Gastrocnemius medialis (tissue), 4 donors: Measurements from ENCODE around the gene SARS1. TPM values are rescaled to one million over a fixed set of nuclear protein-coding genes. Genes with fewer than 3 reads are reported as not detected.

ENCODE experiments used
- ATAC-seq, 2 donors: fragments of 150-250 bp; one replicate each; pipeline ENCODE4 v1.9.1; 2016
- DNase-seq, 2 donors: peaks; one replicate each; pipeline ENCODE4 v3.0.0-alpha.2; 2019
- H3K27ac ChIP-seq, 4 donors: fragments of 200-600 bp; sonication (generic); 1 replicate in 1 of 4; 2 replicates in 3 of 4; pipeline ENCODE4 v1.5.1; 2016 to 2018; ENCODE audit warnings: mild to moderate bottlenecking in 2 of 4, moderate library complexity in 1 of 4
- H3K27me3 ChIP-seq, 3 donors: fragments of 200-600 bp; sonication (generic) in 2 of 3; 1 replicate in 1 of 3; 2 replicates in 2 of 3; pipeline versions ENCODE4 v1.5.1 to v1.6.0; 2016 to 2019; ENCODE audit warnings: mild to moderate bottlenecking in 1 of 3, moderate library complexity in 1 of 3
- H3K36me3 ChIP-seq, 2 donors: fragments of 200-600 bp; sonication (generic) in 1 of 2; one replicate each; pipeline ENCODE4 v1.5.1; 2017 to 2018
- H3K4me1 ChIP-seq, 2 donors: fragments of 200-600 bp; sonication (generic) in 1 of 2; one replicate each; pipeline ENCODE4 v1.5.1; 2016 to 2017; ENCODE audit warnings: mild to moderate bottlenecking in 2 of 2
- H3K4me3 ChIP-seq, 4 donors: fragments of 200-600 bp; sonication (generic) in 3 of 4; 1 replicate in 1 of 4; 2 replicates in 3 of 4; pipeline ENCODE4 v1.5.1; 2016 to 2019; ENCODE audit warnings: mild to moderate bottlenecking in 2 of 4
- H3K9me3 ChIP-seq, 3 donors: fragments of 200-600 bp; sonication (generic) in 2 of 3; 1 replicate in 1 of 3; 2 replicates in 2 of 3; pipeline ENCODE4 v1.5.1; 2016 to 2019
- POLR2A ChIP-seq, 2 donors: fragments of 450-650 bp; IDR thresholded peaks; one replicate each; pipeline ENCODE4 v1.6.1; 2017; ENCODE audit warnings: antibody characterized with exemption in 2 of 2, mild to moderate bottlenecking in 2 of 2, moderate library complexity in 2 of 2
- in situ Hi-C, 4 donors: fragments of 200-750 bp; cut with MboI; loops; one replicate each; pipeline versions ENCODE4 v1.15.0 to v1.8.0; 2017; ENCODE audit warnings: low sequenced_read_pairs in 4 of 4
- intact Hi-C: fragments of 100-400 bp; cut with DNase I; formaldehyde crosslinking; loops from one replicate; pipeline ENCODE4 v1.15.1; 2023; ENCODE audit warnings: low total_unique reads
- total RNA-seq, 4 donors: library from RNA; depleted of rRNA; stranded (reverse); fragments of >200 nt; gene quantifications; one replicate each; pipeline versions ENCODE4 v1.1.0 to v1.2.3, GENCODE V29; 2016
- TF ChIP-seq, protein P1 (sequence below), 5 experiments: fragments of 450-650 bp in 3 of 5; fragments of 200-600 bp in 2 of 5; sonication (generic) in 2 of 5; IDR thresholded peaks in 4 of 5; conservative IDR thresholded peaks in 1 of 5; 1 replicate in 4 of 5; 2 replicates in 1 of 5; pipeline ENCODE4 v1.5.1; 2016 to 2019; ENCODE audit warnings: antibody characterized with exemption in 5 of 5, mild to moderate bottlenecking in 3 of 5, moderate library complexity in 3 of 5

SARS1 gene
- total RNA-seq, 4 donors from 2014 or later, result 97.6 to 116 (median 98.7) TPM

DNA sequence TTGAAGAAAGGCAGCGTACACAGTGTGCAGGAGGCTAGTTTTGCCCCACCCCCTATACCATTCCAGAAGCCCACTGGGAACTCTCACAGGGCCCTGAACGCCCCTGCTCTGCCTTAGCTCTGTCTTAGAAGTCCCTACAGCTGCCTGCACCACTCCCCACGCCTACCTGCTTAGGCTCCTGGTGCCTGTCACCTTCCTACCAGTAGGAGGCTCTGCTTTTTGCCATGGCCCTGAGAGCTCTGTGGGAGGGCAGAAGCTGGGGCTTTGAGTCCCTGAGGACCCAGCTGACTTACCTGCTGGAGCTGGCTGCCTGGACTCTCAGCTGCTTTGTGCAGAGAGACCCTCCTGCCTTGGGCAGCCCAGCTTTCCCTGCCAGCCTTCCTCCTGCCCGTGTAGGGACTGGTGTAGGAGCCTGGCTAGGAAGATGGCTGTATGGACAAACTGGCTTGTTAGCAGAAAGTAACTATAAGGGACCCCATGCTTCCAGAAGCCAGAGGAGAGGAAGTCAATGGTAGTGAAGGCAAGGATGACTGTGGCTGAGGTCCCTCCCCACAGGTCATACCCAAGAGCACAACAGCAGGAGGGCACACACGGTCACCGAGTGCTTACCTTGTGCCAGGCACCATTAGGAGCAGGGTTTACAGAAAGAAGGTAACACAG, 25.8 kb downstream of the SARS1 start:
- in situ Hi-C loops (no loop called here), intact Hi-C loops (loop anchor here (1.0 kb wide), 1 partner anchor 10 kb away; the partner anchor contains the start of gene CELSR2)
- no peaks in the 10 kb centered on the region for H3K9me3 ChIP-seq
- TF ChIP-seq POLR2A (IDR thresholded peaks at IDR 0.05), result no peak
- TF ChIP-seq, protein P1, sequence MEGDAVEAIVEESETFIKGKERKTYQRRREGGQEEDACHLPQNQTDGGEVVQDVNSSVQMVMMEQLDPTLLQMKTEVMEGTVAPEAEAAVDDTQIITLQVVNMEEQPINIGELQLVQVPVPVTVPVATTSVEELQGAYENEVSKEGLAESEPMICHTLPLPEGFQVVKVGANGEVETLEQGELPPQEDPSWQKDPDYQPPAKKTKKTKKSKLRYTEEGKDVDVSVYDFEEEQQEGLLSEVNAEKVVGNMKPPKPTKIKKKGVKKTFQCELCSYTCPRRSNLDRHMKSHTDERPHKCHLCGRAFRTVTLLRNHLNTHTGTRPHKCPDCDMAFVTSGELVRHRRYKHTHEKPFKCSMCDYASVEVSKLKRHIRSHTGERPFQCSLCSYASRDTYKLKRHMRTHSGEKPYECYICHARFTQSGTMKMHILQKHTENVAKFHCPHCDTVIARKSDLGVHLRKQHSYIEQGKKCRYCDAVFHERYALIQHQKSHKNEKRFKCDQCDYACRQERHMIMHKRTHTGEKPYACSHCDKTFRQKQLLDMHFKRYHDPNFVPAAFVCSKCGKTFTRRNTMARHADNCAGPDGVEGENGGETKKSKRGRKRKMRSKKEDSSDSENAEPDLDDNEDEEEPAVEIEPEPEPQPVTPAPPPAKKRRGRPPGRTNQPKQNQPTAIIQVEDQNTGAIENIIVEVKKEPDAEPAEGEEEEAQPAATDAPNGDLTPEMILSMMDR (IDR thresholded peaks at IDR 0.05 in 4 of 5, conservative IDR thresholded peaks at IDR 0.05 in 1 of 5), result peak in 2 of 5 experiments; percentile 18 to 33
- no peak for DNase-seq
- peaks cover 0 to 47% of the 10 kb centered on the region in 2 donors for H3K36me3 ChIP-seq
- H3K4me1 ChIP-seq, result peaks cover 28 to 30% of the 10 kb centered on the region in 2 donors
- no peak overlapping the region for H3K4me3 ChIP-seq
- ATAC-seq, result no peak
- H3K27me3 ChIP-seq, result no peaks in the 10 kb centered on the region
- peak overlapping the region in 1 of 4 donors; percentile 10 for H3K27ac ChIP-seq

DNA sequence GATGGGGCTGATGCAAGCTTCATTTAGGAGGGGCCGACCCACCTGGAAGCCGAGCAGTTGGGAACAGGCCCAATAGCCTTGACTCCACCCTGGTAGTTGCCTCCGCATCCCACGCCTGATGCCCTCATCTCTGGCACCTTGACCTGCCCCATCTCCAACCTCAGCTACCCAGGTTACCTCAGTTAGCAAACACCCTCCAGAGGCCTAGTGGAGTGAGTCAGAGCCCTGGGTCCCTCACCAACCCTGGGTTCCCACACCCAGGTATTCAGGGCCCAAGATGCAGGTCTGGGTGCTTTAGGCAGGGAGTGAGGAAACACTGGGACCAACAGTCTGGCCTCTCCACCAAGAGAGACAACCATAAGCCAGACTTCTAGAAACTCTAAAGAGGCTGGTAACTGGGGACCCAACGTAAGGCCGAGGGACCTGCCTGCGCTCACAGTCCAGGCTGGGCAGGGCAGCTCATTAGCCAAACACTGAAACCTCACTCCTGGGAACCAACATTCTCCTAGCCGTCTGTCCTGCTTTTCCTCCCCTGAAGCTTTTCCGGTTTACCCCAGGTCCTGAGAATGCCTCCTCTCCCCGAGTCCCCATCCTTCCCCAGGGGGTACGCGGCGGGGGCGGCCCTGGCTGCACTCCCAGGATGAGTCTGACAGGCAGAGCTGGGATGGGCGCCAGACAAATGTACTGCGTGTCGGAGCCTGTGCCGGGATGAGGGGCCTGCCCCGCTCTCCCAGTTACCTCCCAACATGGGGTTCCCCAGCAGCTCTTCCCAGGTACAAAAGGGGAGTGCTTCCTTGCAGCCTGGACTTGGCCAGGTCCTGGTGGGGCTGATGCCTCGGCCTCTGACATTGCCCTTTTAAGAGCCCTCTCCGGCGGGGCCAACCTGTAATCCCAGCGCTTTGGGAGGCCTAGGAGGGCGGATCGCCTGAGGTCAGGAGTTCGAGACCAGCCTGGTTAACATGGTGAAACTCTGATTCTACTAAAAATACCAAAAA, 26.7 kb downstream of the SARS1 start:
- Histone ChIP-seq H3K9me3 (no peaks in the 10 kb centered on the region), H3K4me3 (peak overlapping the region in 1 of 4 donors; percentile 25), H3K4me1 (peaks cover 28 to 30% of the 10 kb centered on the region in 2 donors), H3K36me3 (peaks cover 0 to 38% of the 10 kb centered on the region in 2 donors), H3K27me3 (no peaks in the 10 kb centered on the region), H3K27ac (peak overlapping the region in 3 of 4 donors; percentile 7 to 22 (median 10))
- in situ Hi-C loops (no loop called here), intact Hi-C loops (loop anchor here (1.0 kb wide), 1 partner anchor 9 kb away; the partner anchor contains the start of gene CELSR2)
- peak in 1 of 2 donors; percentile 44 for DNase-seq
- TF ChIP-seq POLR2A (IDR thresholded peaks at IDR 0.05), result no peak
- TF ChIP-seq, protein P1 (IDR thresholded peaks at IDR 0.05 in 4 of 5, conservative IDR thresholded peaks at IDR 0.05 in 1 of 5), result no peak
- ATAC-seq, result no peak

DNA sequence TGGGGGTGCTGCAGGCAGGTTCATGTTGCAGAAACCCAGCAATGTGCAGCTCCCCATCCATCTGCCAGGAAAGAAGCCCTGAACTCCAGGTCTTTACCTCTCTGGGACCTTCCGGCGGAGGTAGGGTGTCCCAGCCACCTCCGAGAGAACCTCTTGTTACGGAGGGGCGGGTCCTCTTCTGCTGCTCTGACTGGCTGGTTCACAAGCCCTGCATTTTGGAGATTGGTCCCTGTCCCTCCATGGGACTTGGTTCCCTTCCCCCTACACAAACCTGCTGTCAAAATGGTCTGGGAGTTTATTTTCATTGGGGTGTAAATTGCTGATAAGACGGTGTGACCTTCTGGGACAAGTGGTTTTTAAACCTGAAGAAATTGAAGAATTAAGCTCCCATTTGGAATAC, 27.6 kb downstream of the SARS1 start:
- no peak for DNase-seq
- ATAC-seq, result no peak
- Histone ChIP-seq H3K9me3 (no peaks in the 10 kb centered on the region), H3K4me3 (no peak overlapping the region), H3K27me3 (no peaks in the 10 kb centered on the region), H3K36me3 (peaks cover 0 to 29% of the 10 kb centered on the region in 2 donors), H3K4me1 (peaks cover 28 to 30% of the 10 kb centered on the region in 2 donors), H3K27ac (no peak overlapping the region)
- intact Hi-C loops, result no loop called here
- in situ Hi-C loops, result no loop called here
- TF ChIP-seq, protein P1 (IDR thresholded peaks at IDR 0.05 in 4 of 5, conservative IDR thresholded peaks at IDR 0.05 in 1 of 5), result no peak
- TF ChIP-seq POLR2A (IDR thresholded peaks at IDR 0.05), result no peak

DNA sequence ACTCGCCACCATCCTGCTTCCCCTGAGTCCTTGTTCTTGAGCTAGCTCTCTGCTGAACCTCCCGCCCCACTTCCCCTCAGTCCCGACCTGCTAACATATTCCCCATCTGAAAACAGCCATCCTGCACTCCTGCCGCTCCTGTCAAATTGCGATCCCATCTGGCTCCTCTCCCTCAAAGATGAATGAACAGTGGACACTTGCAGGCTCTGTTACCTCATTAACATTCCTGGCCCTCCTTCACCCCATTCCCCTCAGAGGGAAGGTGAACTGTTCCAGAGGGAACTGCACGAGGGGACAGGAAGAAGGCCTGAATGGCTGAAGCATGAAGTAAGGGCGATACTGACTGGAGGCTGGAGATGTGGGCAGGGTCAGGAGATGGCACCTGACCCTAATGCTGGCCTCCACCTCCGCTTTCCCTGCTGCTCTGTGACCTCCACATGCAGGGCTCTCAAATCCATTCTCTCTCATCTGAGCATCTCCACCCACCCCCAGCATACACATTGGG, 28.2 kb downstream of the SARS1 start:
- in situ Hi-C loops (no loop called here), intact Hi-C loops (no loop called here)
- no peak for DNase-seq
- Histone ChIP-seq H3K27ac (no peak overlapping the region), H3K9me3 (no peaks in the 10 kb centered on the region), H3K36me3 (peaks cover 0 to 23% of the 10 kb centered on the region in 2 donors), H3K4me1 (peaks cover 28 to 30% of the 10 kb centered on the region in 2 donors), H3K4me3 (no peak overlapping the region), H3K27me3 (no peaks in the 10 kb centered on the region)
- no peak for ATAC-seq
- TF ChIP-seq, protein P1 (IDR thresholded peaks at IDR 0.05 in 4 of 5, conservative IDR thresholded peaks at IDR 0.05 in 1 of 5), result no peak
- TF ChIP-seq POLR2A (IDR thresholded peaks at IDR 0.05), result no peak
